Upper lobe of left lung (tissue), 4 donors: Measurements from ENCODE around the gene MAF.

Experiments
- POLR2A ChIP-seq, 4 donors: fragments of 450-650 bp; IDR thresholded peaks; one replicate each; pipeline ENCODE4 v1.5.1; 2016 to 2017; ENCODE audit warnings: antibody characterized with exemption in 4 of 4, mild to moderate bottlenecking in 2 of 4
- POLR2AphosphoS5 ChIP-seq, 2 donors: sonication (generic); formaldehyde crosslinking; IDR thresholded peaks; one replicate each; pipeline ENCODE4 v1.5.1; 2017; ENCODE audit warnings: antibody characterized with exemption in 2 of 2
- TF ChIP-seq, protein P1 (sequence below), 6 experiments: fragments of 450-650 bp in 4 of 6; fragments of 200-600 bp in 2 of 6; sonication (generic) in 2 of 6; IDR thresholded peaks; one replicate each; pipeline ENCODE4 v1.5.1; 2016 to 2019; ENCODE audit warnings: antibody characterized with exemption in 6 of 6

DNA sequence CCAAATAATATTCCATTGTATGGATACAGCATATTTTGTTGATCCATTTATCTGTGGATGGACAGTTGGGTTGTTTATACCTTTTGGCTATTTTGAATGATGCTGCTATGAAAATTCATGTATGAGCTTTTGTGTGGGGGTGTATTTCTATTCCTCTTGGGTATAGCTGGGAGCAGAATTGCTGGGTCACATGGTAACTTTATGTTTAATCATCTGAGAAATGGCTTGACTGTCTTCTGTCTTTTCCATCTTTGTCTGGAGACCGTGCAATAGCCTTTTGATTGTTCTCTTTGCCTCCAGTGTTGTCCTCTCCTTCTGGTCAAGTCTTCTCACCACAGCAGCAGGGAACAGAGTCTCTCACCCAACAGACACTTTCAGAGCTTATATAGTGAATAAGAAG lies 20.5 kb upstream of the MAF start:
- TF ChIP-seq POLR2A (IDR thresholded peaks at IDR 0.05): no peak
- TF ChIP-seq, protein P1, sequence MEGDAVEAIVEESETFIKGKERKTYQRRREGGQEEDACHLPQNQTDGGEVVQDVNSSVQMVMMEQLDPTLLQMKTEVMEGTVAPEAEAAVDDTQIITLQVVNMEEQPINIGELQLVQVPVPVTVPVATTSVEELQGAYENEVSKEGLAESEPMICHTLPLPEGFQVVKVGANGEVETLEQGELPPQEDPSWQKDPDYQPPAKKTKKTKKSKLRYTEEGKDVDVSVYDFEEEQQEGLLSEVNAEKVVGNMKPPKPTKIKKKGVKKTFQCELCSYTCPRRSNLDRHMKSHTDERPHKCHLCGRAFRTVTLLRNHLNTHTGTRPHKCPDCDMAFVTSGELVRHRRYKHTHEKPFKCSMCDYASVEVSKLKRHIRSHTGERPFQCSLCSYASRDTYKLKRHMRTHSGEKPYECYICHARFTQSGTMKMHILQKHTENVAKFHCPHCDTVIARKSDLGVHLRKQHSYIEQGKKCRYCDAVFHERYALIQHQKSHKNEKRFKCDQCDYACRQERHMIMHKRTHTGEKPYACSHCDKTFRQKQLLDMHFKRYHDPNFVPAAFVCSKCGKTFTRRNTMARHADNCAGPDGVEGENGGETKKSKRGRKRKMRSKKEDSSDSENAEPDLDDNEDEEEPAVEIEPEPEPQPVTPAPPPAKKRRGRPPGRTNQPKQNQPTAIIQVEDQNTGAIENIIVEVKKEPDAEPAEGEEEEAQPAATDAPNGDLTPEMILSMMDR (IDR thresholded peaks at IDR 0.05): no peak
- no peak for TF ChIP-seq POLR2AphosphoS5 (IDR thresholded peaks at IDR 0.05)
